ENCODE measurements around the gene UCHL5. TPM values are rescaled to one million over a fixed set of nuclear protein-coding genes. Genes with fewer than 3 reads are reported as not detected.

Gene UCHL5
- total and polyA plus RNA-seq, 2 experiments from 2014 or later = 42.5 to 67.1 TPM

- Histone ChIP-seq H3K79me2 (replicated peaks; ENCODE audit: insufficient read depth) (no peaks in the 10 kb centered on the region), H3K4me1 (ENCODE audit: insufficient read depth) (no peaks in the 10 kb centered on the region), H3F3A (replicated peaks; ENCODE audit: low read depth) (no peaks in the 10 kb centered on the region), H2AFZ (no peak overlapping the region), H3K27ac (ENCODE audit: low read depth) (no peak overlapping the region), H3K36me3 (ENCODE audit: insufficient read depth) (no peaks in the 10 kb centered on the region; the same call in 1 of the 2 replicates), H3K9me2 (ENCODE audit: insufficient read depth) (no peaks in the 10 kb centered on the region), H3K4me3 (no peak overlapping the region), H4K20me1 (replicated peaks; ENCODE audit: insufficient read depth) (no peaks in the 10 kb centered on the region), H3K27me3 (ENCODE audit: insufficient read depth) (no peaks in the 10 kb centered on the region), H3K4me2 (no peak overlapping the region)
- TF ChIP-seq EZH2phosphoT487 (IDR thresholded peaks at IDR 0.05; ENCODE audit: unreplicated experiment) (no peak), JUNB (IDR thresholded peaks at IDR 0.05; ENCODE audit: unreplicated experiment) (no peak), CREB1 (CRISPR knock-in tag; IDR thresholded peaks at IDR 0.05; ENCODE audit: low read depth) (no peak), POLR2AphosphoS5 (IDR thresholded peaks at IDR 0.05; ENCODE audit: low read depth) (no peak)
- H3K27ac Mint-ChIP-seq = no peak overlapping the region
- no peaks in the 10 kb centered on the region; the same call in 2 of the 3 replicates for H3K4me1 Mint-ChIP-seq
- no peaks in the 10 kb centered on the region for H3K9me3 Mint-ChIP-seq
- ATAC-seq (no peak), DNase-seq (ENCODE audit: low spot score) (no peak)
- H3K36me3 Mint-ChIP-seq (ENCODE audit: low read depth) = no peaks in the 10 kb centered on the region; the same call in 2 of the 3 replicates
- H3K27me3 Mint-ChIP-seq (ENCODE audit: insufficient read depth, low read depth, poor library complexity) = peaks cover 2% of the 10 kb centered on the region
- no peak overlapping the region for H3K4me3 Mint-ChIP-seq
Measured at GRCh38 chr1:193090865-193091264, 31.7 kb upstream of the UCHL5 start.

GRCh38 chr1:193087893-193088292 lies 28.7 kb upstream of the UCHL5 start:
- Histone ChIP-seq H3K79me2 (replicated peaks; ENCODE audit: insufficient read depth) (no peaks in the 10 kb centered on the region), H3K27me3 (ENCODE audit: insufficient read depth) (no peaks in the 10 kb centered on the region), H4K20me1 (replicated peaks; ENCODE audit: insufficient read depth) (no peaks in the 10 kb centered on the region), H3F3A (replicated peaks; ENCODE audit: low read depth) (no peaks in the 10 kb centered on the region), H3K4me1 (ENCODE audit: insufficient read depth) (no peaks in the 10 kb centered on the region; the same call in 1 of the 2 replicates), H3K4me3 (no peak overlapping the region), H3K4me2 (no peak overlapping the region), H3K36me3 (ENCODE audit: insufficient read depth) (peaks cover 13% of the 10 kb centered on the region; the same call in 1 of the 2 replicates), H2AFZ (no peak overlapping the region), H3K27ac (ENCODE audit: low read depth) (no peak overlapping the region), H3K9me2 (ENCODE audit: insufficient read depth) (no peaks in the 10 kb centered on the region)
- DNase-seq (ENCODE audit: low spot score) (no peak), ATAC-seq (no peak)
- Mint-ChIP-seq H3K36me3 (ENCODE audit: low read depth) (peaks cover 23% of the 10 kb centered on the region), H3K27ac (no peak overlapping the region), H3K27me3 (ENCODE audit: insufficient read depth, low read depth, poor library complexity) (peaks cover 2% of the 10 kb centered on the region), H3K9me3 (no peaks in the 10 kb centered on the region), H3K4me3 (no peak overlapping the region), H3K4me1 (peaks cover 5% of the 10 kb centered on the region; the same call in 2 of the 3 replicates)
- no peak for TF ChIP-seq CTCF (conservative IDR thresholded peaks at IDR 0.05; ENCODE audit: low read depth in 2 of 2)
- no peak for TF ChIP-seq EZH2 (IDR thresholded peaks at IDR 0.05; ENCODE audit: low read depth, unreplicated experiment)
- TF ChIP-seq CREB1 (CRISPR knock-in tag; IDR thresholded peaks at IDR 0.05; ENCODE audit: low read depth) = no peak
- no peak for TF ChIP-seq JUNB (IDR thresholded peaks at IDR 0.05; ENCODE audit: unreplicated experiment)
- no peak for TF ChIP-seq ETS1 (IDR thresholded peaks at IDR 0.05)
- TF ChIP-seq REST (IDR thresholded peaks at IDR 0.05; ENCODE audit: unreplicated experiment) = no peak
- TF ChIP-seq ZNF331 (CRISPR knock-in tag; IDR thresholded peaks at IDR 0.05; ENCODE audit: low read depth) = no peak

Data from GM23338 (cell line).